ENCODE data around the gene CHAMP1.
"Not testable (repeated sequence)": the region's sequence is repeated elsewhere in the genome, so short reads cannot be mapped to it uniquely, and the experiment has no call there.

The CHAMP1 gene

DNA sequence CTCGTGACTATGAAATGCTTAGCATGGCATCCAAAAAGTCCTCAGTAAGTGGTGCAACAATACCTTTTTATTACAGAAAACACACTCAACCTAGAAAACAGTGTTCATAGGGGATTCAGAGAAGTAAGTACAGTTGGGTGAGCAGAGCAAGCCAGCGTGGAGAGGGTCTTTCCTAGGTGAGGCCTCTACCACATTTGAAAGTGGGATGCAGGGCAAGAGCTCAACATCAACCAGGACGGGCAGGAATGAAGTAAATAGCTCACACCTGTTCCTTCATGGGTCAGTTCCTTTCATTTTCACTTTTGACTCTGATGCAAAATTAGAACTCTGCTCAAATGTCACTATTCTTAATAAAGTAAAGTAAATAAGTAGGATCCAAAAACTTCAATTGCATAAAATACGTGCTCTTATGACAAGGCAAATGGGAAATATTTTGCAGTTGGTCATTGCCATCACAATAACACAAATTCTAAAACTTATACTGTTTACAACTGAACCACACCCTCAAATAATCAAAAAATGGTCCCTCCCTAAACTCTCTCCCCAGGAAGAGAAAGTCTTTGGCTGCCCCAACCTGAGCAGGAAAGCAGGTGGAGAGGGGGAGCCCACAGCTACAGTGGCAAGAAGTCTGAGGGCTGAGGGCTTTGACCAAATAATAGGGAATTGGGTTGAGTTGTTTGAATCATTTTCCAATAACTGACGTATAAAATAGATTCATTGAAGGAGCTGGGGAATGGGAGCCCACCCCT lies 20.2 kb downstream of the CHAMP1 start:
- no peak for DNase-seq (ENCODE audit: low spot score)

DNA sequence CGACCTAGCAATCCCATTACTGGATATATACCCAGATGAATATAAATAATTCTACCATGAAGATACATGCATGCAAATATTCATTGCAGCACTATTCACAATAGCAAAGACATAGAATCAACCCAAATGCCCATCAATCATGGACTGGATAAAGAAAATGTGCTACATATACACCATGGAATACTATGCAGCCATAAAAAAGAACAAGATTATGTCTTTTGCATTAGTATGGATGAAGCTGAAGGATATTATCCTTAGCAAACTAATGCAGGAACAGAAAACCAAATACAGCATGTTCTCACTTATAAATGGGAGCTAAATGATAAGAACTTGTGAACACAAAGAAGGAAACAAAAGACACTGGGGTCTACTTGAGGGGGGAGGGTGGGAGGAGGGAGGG lies 22.2 kb downstream of the CHAMP1 start:
- DNase-seq (ENCODE audit: low spot score) = not testable (repeated sequence)

- DNase-seq (ENCODE audit: low spot score) = no peak
These were observed 24.7 kb downstream of the CHAMP1 start for GRCh38 chr13:114338959-114339358.

DNA sequence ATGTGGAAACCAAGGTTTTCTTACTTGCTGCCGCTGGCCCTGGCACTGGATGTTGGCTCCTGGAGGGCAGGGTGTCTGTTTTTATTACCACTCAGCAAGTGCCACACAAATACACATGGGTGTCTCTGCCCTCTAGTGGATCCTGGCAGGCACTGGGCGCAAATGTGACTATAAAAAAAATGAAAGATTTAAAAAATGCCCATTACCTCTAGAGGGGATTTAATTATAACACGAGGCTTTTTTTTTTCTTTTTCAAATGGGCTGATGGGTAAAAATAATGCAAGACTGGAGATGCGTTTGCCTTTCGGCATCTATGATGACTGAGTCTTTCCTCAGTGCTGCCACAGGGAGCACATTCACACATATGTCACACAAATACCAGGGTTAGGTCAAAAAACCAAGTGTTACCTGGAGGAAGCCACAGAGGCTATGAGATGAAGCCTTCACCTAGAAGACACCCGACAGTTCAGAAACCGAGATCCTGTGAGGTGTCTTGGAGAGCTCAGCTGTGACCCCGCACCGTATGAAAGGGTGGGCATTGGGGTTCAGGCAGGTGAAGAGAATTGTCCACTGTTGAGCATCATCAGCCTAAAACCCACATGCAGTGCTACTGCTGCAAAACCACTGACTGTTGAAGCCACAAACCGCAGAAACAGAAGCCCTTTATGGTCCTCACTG lies 25.7 kb downstream of the CHAMP1 start:
- peak; percentile 58 for DNase-seq (ENCODE audit: low spot score)

DNA sequence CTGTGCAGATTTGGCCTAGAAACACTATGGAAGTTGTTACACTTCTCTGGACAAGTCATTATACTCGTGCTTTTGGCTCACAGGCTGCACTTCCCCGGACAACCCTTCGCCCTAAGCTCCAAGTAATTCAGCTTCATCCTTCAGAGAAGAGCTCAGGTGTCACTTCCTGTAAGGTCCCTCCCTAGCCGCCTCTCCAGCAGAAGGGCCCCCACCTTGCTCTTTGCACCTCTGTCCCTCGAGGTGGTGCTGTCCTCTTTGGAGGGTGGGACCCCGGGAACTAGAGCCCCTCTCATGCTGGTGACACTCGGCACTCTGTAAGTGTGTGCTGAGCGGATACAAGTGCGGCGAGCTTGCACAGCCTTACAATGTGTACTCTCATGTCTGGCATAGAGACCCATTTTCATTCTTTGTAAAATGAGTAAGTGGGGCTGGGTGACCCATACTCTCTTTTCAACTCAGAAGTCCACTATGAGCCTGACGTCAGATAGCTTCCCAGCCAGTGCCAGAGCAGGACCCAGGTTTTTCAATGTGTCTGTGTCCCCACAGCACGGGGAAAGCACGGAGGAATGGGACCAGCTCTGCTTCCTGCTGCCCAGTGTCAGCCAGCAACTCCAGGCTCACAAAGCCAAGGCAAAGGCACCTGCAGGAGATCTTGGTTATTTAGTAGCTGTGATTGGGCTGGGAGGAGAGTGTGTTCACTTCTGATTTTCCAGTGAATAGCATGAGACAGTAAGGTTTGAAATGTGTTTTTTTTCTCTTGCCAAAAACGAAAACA lies 26.9 kb downstream of the CHAMP1 start:
- no peak for DNase-seq (ENCODE audit: low spot score)

DNA sequence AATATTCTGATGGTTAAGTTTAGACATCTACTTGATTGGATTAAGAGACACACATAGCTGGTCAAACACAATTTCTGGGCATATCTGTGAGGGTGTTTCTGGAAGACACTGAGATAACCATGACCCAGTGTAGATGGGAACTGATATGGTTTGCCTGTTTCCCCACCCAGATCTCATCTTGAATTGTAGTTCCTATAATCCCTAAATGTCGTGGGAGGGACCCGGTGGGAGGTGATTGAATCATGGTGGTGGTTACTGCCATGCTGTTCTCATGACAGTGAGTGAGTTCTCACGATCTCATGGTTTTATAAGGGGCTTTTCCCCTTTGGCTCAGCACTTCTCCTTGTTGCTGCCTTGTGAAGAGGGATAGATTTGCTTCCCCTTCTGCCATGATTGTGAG lies 33.0 kb downstream of the CHAMP1 start:
- DNase-seq (ENCODE audit: low spot score) = not testable (repeated sequence)

GRCh38 chr13:114352763-114353162 lies 38.5 kb downstream of the CHAMP1 start:
- DNase-seq (ENCODE audit: low spot score) = not testable (repeated sequence)

GRCh38 chr13:114353382-114353781 lies 39.1 kb downstream of the CHAMP1 start:
- not testable (repeated sequence) for DNase-seq (ENCODE audit: low spot score)
